Frontal cortex (tissue), 4 donors: ENCODE data around the gene PHETA2. TPM values are rescaled to one million over a fixed set of nuclear protein-coding genes. Genes with fewer than 3 reads are reported as not detected.

Experiments used
- DNase-seq, 2 donors: peaks; one replicate each; pipeline ENCODE4 v3.0.0; 2012; ENCODE audit warnings: low spot score in 2 of 2
- FAIRE-seq: peaks from 2 replicates; lab custom pipeline; 2012; peaks lifted over from hg19 to GRCh38; lab: Jason Lieb, UNC
- total RNA-seq: library from RNA; depleted of rRNA; stranded (reverse); fragments of >200 nt; gene quantifications from one replicate; pipeline ENCODE4 v1.2.3, GENCODE V29; 2014
- donor health status: control.
- donor health status: control.
- donor health status: control.

PHETA2 gene
- 4.5 TPM for total RNA-seq

GRCh38 chr22:42074132-42074811 lies at the start of gene PHETA2:
Gene PHETA2 (plus strand): TSS chr22:42074248. CDS start chr22:42077294, 3,046 bp downstream.
- DNase-seq (peak in 1 of 2 donors; percentile 29), FAIRE-seq (no peak)

GRCh38 chr22:42025421-42025820 lies 48.6 kb upstream of the PHETA2 start:
- DNase-seq (no peak), FAIRE-seq (no peak)

- FAIRE-seq, result no peak
- DNase-seq, result no peak
Observed at GRCh38 chr22:42026705-42027104, 47.3 kb upstream of the PHETA2 start.

GRCh38 chr22:42033263-42034181 lies 40.5 kb upstream of the PHETA2 start:
- no peak for FAIRE-seq
- DNase-seq, result no peak

- DNase-seq, result no peak
- FAIRE-seq, result no peak
Observed at GRCh38 chr22:42035256-42035655, 38.8 kb upstream of the PHETA2 start.

- FAIRE-seq, result no peak
- no peak for DNase-seq
Observed at GRCh38 chr22:42039271-42039670, 34.8 kb upstream of the PHETA2 start.

GRCh38 chr22:42041784-42042183 lies 32.3 kb upstream of the PHETA2 start:
- no peak for FAIRE-seq
- no peak for DNase-seq

GRCh38 chr22:42050641-42051180 lies 23.3 kb upstream of the PHETA2 start:
- FAIRE-seq, result no peak

GRCh38 chr22:42052765-42053164 lies 21.3 kb upstream of the PHETA2 start:
- FAIRE-seq (no peak), DNase-seq (no peak)

More at GRCh38 chr22:42050641-42051180, 23.3 kb upstream of the PHETA2 start:
- no peak for DNase-seq

- no peak for FAIRE-seq
- DNase-seq, result no peak
Observed at GRCh38 chr22:42056757-42057511, 17.1 kb upstream of the PHETA2 start.

GRCh38 chr22:42060489-42060888 lies 13.6 kb upstream of the PHETA2 start:
- DNase-seq, result no peak
- no peak for FAIRE-seq

GRCh38 chr22:42061041-42061440 lies 13.0 kb upstream of the PHETA2 start:
- DNase-seq (no peak), FAIRE-seq (no peak)

GRCh38 chr22:42062506-42063170 lies 11.4 kb upstream of the PHETA2 start:
- FAIRE-seq (no peak), DNase-seq (no peak)

- FAIRE-seq, result no peak
Observed at GRCh38 chr22:42064629-42065028, 9.4 kb upstream of the PHETA2 start.

GRCh38 chr22:42065438-42066125 lies 8.5 kb upstream of the PHETA2 start:
- FAIRE-seq (no peak), DNase-seq (no peak)

More at GRCh38 chr22:42064629-42065028, 9.4 kb upstream of the PHETA2 start:
- no peak for DNase-seq

GRCh38 chr22:42066126-42066761 lies 7.8 kb upstream of the PHETA2 start:
- FAIRE-seq, result no peak
- no peak for DNase-seq

- DNase-seq, result no peak
- no peak for FAIRE-seq
Observed at GRCh38 chr22:42066937-42067336, 7.1 kb upstream of the PHETA2 start.

GRCh38 chr22:42067671-42068251 lies 6.3 kb upstream of the PHETA2 start:
- FAIRE-seq (no peak), DNase-seq (no peak)
